HepG2 (cell line): ENCODE results near the gene SH2D3C. TPM values are rescaled to one million over a fixed set of nuclear protein-coding genes. Genes with fewer than 3 reads are reported as not detected.

ENCODE experiments used
- ATAC-seq: fragments of 200-7000 bp; cut with Tn5 transposase; 3 replicates; pipeline ENCODE4 v1.9.1; 2020; ENCODE audit warnings: mild to moderate bottlenecking, moderate library complexity
- BruUV-seq: library from RNA; stranded (reverse); fragments of 400-500 nt; replicated peaks from 2 replicates; lab custom pipeline; 2021; lab: Mats Ljungman, UMichigan
- CTCF ChIA-PET: fragments of 300-600 bp; formaldehyde crosslinking; extraction: SDS; loops from one replicate; lab custom pipeline; 2021; ENCODE audit warnings: low total read pairs, inconsistent platforms, low intra/inter-chr PET ratio; lab: Yijun Ruan, JAX
- POLR2A ChIA-PET: fragments of 350-600 bp; sonication (Branson Sonifier 250); formaldehyde crosslinking; loops from one replicate; lab custom pipeline; 2020; ENCODE audit warnings: antibody characterized with exemption, inconsistent platforms; lab: Yijun Ruan, JAX
- DNase-seq: peaks from one replicate; pipeline ENCODE4 v3.0.0-alpha.2; 2015; ENCODE audit warnings: low spot score
- FAIRE-seq: peaks from 3 replicates; lab custom pipeline; 2011; peaks lifted over from hg19 to GRCh38; lab: Jason Lieb, UNC
- H2AFZ ChIP-seq: one replicate; pipeline ENCODE4 v1.6.1; 2011; ENCODE audit warnings: low read length, inconsistent platforms
- H3K27ac ChIP-seq: fragments of 300-600 bp; 3 replicates; pipeline ENCODE4 v1.8.0; 2011; ENCODE audit warnings: mixed run types, mild to moderate bottlenecking, mixed read lengths, low read length, inconsistent platforms; ENCODE audit not compliant: insufficient read depth; ENCODE audit errors: extremely low read length
- H3K27me3 ChIP-seq, 2 experiments: fragments of 200-600 bp in 1 of 2; 2 replicates in 1 of 2; 3 replicates in 1 of 2; pipeline versions ENCODE4 v1.6.0 to v1.8.0; 2011; ENCODE audit warnings: low read length in 2 of 2, mild to moderate bottlenecking in 2 of 2, moderate library complexity in 2 of 2, inconsistent platforms in 1 of 2; ENCODE audit not compliant: insufficient read depth in 2 of 2, control insufficient read depth in 1 of 2
- H3K36me3 ChIP-seq, 2 experiments: fragments of 200-600 bp in 1 of 2; replicated peaks in 1 of 2; 2 replicates in 1 of 2; 3 replicates in 1 of 2; pipeline versions ENCODE4 v1.5.1 to v1.8.0; 2011; ENCODE audit warnings: low read length in 2 of 2, inconsistent platforms in 1 of 2; ENCODE audit not compliant: insufficient read depth in 2 of 2, control insufficient read depth in 1 of 2
- H3K4me1 ChIP-seq: 2 replicates; pipeline ENCODE4 v1.5.1; 2012; ENCODE audit warnings: low read length, inconsistent platforms; ENCODE audit not compliant: insufficient read depth
- H3K4me2 ChIP-seq: 2 replicates; pipeline ENCODE4 v1.6.0; 2011; ENCODE audit warnings: low read depth, low read length, inconsistent platforms
- H3K4me3 ChIP-seq, 3 experiments: fragments of 200-600 bp in 1 of 3; sonication (generic), shearing (Covaris generic) in 1 of 3; replicated peaks in 1 of 3; 2 replicates each; pipeline ENCODE4 v1.5.1; 2011 to 2016; ENCODE audit warnings: low read length in 3 of 3, inconsistent platforms in 2 of 3, low read depth in 2 of 3, mild to moderate bottlenecking in 2 of 3, control low read depth in 1 of 3, mixed read lengths in 1 of 3; ENCODE audit not compliant: insufficient read depth in 1 of 3
- H3K79me2 ChIP-seq: one replicate; pipeline ENCODE4 v1.6.1; 2011; ENCODE audit warnings: low read length, inconsistent platforms; ENCODE audit not compliant: insufficient read depth
- H3K9ac ChIP-seq: 2 replicates; pipeline ENCODE4 v1.6.0; 2011; ENCODE audit warnings: mild to moderate bottlenecking, low read depth, low read length, inconsistent platforms; ENCODE audit not compliant: insufficient read depth
- H3K9me3 ChIP-seq: 2 replicates; pipeline ENCODE4 v1.5.1; 2012; ENCODE audit warnings: mild to moderate bottlenecking, low read length
- H4K20me1 ChIP-seq: 2 replicates; pipeline ENCODE4 v1.6.0; 2011; ENCODE audit warnings: inconsistent platforms, mild to moderate bottlenecking, low read length, moderate library complexity; ENCODE audit not compliant: insufficient read depth
- AKNA ChIP-seq: sonication (generic); formaldehyde crosslinking; IDR thresholded peaks from 2 replicates; pipeline ENCODE4 v1.4.0; 2020; ENCODE audit warnings: missing genetic modification reagents, borderline replicate concordance
- MYPOP ChIP-seq: sonication (generic); formaldehyde crosslinking; IDR thresholded peaks from 2 replicates; pipeline ENCODE4 v1.8.1; 2023; ENCODE audit warnings: mild to moderate bottlenecking, moderate library complexity, missing genetic modification reagents
- PCBP1 ChIP-seq: fragments of 200-400 bp; formaldehyde crosslinking; IDR thresholded peaks from 2 replicates; pipeline ENCODE4 v1.6.1; 2017; ENCODE audit warnings: mild to moderate bottlenecking, low read depth, low read length, borderline replicate concordance
- SRSF1 ChIP-seq: fragments of 200-400 bp; formaldehyde crosslinking; optimal IDR thresholded peaks from 2 replicates; pipeline ENCODE3; 2017; ENCODE audit warnings: mild to moderate bottlenecking, low read depth, low read length, moderate library complexity
- ZFP36L1 ChIP-seq: sonication (generic); formaldehyde crosslinking; IDR thresholded peaks from 2 replicates; pipeline ENCODE4 v1.8.0; 2022; ENCODE audit warnings: mild to moderate bottlenecking, missing genetic modification reagents, moderate library complexity
- ZNF335 ChIP-seq: sonication (generic); formaldehyde crosslinking; IDR thresholded peaks from 2 replicates; pipeline ENCODE4 v1.4.0; 2020; ENCODE audit warnings: missing genetic modification reagents
- WGBS: methylation state at CpG from one replicate; pipeline ENCODE4 v1.1.6; 2017; ENCODE audit warnings: low lambda C conversion rate; 5-methylcytosine and 5-hydroxymethylcytosine counted together
- in situ Hi-C: cut with HindIII; loops from 2 replicates; pipeline ENCODE4 v1.10.0; 2017; ENCODE audit warnings: low pct_unique_long_range_greater_than_20kb; ENCODE audit not compliant: extremely low pct_ligation_motif_present
- intact Hi-C: fragments of 100-400 bp; cut with micrococcal nuclease; formaldehyde crosslinking; loops from one replicate; pipeline ENCODE4 v1.10.0; 2022; ENCODE audit not compliant: unreplicated experiment
- polyA plus RNA-seq, 8 experiments: library from polyadenylated mRNA; depleted of rRNA in 3 of 8; stranded (reverse) in 7 of 8; unstranded in 1 of 8; fragments of >200 nt; fragmentation: Illumina TruSeq in 4 of 8; extraction: Trizol in 4 of 8; gene quantifications; 2 replicates each; pipeline versions ENCODE4 v1.2.1 to v1.2.3, GENCODE V29; 2011 to 2016; ENCODE audit warnings: low read depth in 4 of 8, missing spikeins in 1 of 8, mixed read lengths in 1 of 8; ENCODE audit not compliant: insufficient read depth in 1 of 8
- total RNA-seq, 5 experiments: library from RNA; depleted of rRNA; stranded (reverse); fragments of >200 nt; fragmentation: Illumina TruSeq; extraction: Trizol; gene quantifications; 2 replicates each; pipeline ENCODE4 v1.2.3, GENCODE V29; 2016; ENCODE audit warnings: low read depth in 1 of 5
- TF ChIP-seq, protein P1 (sequence below): sonication (generic); formaldehyde crosslinking; IDR thresholded peaks from 2 replicates; pipeline ENCODE4 v1.4.0; 2020; ENCODE audit warnings: missing genetic modification reagents
- TF ChIP-seq, protein P2 (sequence below): sonication (generic); formaldehyde crosslinking; IDR thresholded peaks from 2 replicates; pipeline ENCODE4 v1.5.0; 2020; ENCODE audit warnings: mild to moderate bottlenecking, missing genetic modification reagents
- TF ChIP-seq, protein P3 (sequence below): sonication (generic); formaldehyde crosslinking; IDR thresholded peaks from 2 replicates; pipeline ENCODE4 v1.8.0; 2022; ENCODE audit warnings: missing genetic modification reagents, mild to moderate bottlenecking, borderline replicate concordance

Gene SH2D3C
- total and polyA plus RNA-seq, 2 of the 13 experiments (the other 11 are each of a cell fraction or from before 2014, with no cell fraction given) = not detected

GRCh38 chr9:127717766-127718165 lies 60.7 kb downstream of the SH2D3C start:
- CTCF ChIA-PET = no interaction called here
- TF ChIP-seq, protein P1, sequence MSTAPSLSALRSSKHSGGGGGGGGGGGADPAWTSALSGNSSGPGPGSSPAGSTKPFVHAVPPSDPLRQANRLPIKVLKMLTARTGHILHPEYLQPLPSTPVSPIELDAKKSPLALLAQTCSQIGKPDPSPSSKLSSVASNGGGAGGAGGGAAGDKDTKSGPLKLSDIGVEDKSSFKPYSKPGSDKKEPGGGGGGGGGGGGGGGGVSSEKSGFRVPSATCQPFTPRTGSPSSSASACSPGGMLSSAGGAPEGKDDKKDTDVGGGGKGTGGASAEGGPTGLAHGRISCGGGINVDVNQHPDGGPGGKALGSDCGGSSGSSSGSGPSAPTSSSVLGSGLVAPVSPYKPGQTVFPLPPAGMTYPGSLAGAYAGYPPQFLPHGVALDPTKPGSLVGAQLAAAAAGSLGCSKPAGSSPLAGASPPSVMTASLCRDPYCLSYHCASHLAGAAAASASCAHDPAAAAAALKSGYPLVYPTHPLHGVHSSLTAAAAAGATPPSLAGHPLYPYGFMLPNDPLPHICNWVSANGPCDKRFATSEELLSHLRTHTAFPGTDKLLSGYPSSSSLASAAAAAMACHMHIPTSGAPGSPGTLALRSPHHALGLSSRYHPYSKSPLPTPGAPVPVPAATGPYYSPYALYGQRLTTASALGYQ (CRISPR knock-in tag) = no peak
- TF ChIP-seq AKNA (CRISPR knock-in tag) (no peak), MYPOP (CRISPR knock-in tag) (no peak), ZNF335 (CRISPR knock-in tag) (no peak), PCBP1 (no peak), SRSF1 (no peak), ZFP36L1 (CRISPR knock-in tag) (no peak)
- TF ChIP-seq, protein P2, sequence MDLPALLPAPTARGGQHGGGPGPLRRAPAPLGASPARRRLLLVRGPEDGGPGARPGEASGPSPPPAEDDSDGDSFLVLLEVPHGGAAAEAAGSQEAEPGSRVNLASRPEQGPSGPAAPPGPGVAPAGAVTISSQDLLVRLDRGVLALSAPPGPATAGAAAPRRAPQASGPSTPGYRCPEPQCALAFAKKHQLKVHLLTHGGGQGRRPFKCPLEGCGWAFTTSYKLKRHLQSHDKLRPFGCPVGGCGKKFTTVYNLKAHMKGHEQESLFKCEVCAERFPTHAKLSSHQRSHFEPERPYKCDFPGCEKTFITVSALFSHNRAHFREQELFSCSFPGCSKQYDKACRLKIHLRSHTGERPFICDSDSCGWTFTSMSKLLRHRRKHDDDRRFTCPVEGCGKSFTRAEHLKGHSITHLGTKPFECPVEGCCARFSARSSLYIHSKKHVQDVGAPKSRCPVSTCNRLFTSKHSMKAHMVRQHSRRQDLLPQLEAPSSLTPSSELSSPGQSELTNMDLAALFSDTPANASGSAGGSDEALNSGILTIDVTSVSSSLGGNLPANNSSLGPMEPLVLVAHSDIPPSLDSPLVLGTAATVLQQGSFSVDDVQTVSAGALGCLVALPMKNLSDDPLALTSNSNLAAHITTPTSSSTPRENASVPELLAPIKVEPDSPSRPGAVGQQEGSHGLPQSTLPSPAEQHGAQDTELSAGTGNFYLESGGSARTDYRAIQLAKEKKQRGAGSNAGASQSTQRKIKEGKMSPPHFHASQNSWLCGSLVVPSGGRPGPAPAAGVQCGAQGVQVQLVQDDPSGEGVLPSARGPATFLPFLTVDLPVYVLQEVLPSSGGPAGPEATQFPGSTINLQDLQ (CRISPR knock-in tag) = no peak
- TF ChIP-seq, protein P3, sequence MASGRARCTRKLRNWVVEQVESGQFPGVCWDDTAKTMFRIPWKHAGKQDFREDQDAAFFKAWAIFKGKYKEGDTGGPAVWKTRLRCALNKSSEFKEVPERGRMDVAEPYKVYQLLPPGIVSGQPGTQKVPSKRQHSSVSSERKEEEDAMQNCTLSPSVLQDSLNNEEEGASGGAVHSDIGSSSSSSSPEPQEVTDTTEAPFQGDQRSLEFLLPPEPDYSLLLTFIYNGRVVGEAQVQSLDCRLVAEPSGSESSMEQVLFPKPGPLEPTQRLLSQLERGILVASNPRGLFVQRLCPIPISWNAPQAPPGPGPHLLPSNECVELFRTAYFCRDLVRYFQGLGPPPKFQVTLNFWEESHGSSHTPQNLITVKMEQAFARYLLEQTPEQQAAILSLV (CRISPR knock-in tag) = no peak

More at GRCh38 chr9:127717766-127718165, 60.7 kb downstream of the SH2D3C start:
- FAIRE-seq (no peak), ATAC-seq (no peak), DNase-seq (no peak)
- H4K20me1 ChIP-seq = no peaks in the 10 kb centered on the region
- no peaks in the 10 kb centered on the region for H3K79me2 ChIP-seq
- H3K4me3 ChIP-seq = no peak overlapping the region
- no peak overlapping the region for H3K27ac ChIP-seq
- H3K4me1 ChIP-seq = peaks cover 30% of the 10 kb centered on the region
- H2AFZ ChIP-seq = no peak overlapping the region
- H3K27me3 ChIP-seq = peaks cover 0 to 6% of the 10 kb centered on the region in 2 experiments; a peak in 2 of 5 replicates
- WGBS = 22% methylated on average over 4 of the region's 5 CpGs
- no TSS peak for BruUV-seq
- no peak overlapping the region for H3K4me2 ChIP-seq
- in situ Hi-C loops (no loop called here), intact Hi-C loops (no loop called here)
- POLR2A ChIA-PET = no interaction called here
- no peaks in the 10 kb centered on the region for H3K36me3 ChIP-seq
- no peak overlapping the region for H3K9ac ChIP-seq
- no peaks in the 10 kb centered on the region for H3K9me3 ChIP-seq
